ENCODE measurements around the gene MYO3B.

DNA sequence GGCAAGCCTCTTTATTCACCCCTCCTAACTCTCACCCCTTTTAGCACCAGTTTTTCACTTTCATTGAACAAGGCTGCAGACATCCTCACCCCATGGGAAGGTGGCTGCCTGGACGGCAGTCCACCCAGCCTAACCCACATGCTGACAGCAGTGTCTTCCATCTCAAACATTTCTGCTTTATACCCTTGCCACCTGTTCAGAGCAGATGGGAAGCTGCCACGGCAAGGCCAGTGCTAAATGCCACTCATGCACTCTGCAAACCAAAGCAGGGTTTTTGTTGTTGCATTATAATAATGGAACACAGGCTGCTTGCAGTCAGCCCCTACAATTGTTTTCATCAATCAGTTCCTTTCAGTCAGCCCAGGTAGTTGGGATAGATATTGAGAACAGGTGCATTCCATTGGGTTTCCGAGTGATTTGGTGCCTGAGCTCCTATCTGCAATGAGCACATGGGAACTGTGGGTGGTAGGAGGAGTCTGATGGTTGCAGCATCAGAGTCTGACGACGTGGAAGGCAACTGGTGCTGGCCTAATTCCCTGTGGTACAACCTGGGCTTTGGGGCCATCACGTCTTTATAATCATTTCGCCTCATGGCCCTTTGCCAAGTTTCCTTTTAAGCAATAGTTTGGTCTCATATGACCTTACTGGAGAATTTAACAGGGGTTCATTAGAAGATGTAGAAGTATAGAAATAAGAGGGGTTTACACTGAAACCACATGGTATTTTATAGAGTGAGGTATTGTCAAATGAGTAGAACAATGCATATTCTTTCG lies 284.7 kb downstream of the MYO3B start:
- TF ChIP-seq, protein P1, sequence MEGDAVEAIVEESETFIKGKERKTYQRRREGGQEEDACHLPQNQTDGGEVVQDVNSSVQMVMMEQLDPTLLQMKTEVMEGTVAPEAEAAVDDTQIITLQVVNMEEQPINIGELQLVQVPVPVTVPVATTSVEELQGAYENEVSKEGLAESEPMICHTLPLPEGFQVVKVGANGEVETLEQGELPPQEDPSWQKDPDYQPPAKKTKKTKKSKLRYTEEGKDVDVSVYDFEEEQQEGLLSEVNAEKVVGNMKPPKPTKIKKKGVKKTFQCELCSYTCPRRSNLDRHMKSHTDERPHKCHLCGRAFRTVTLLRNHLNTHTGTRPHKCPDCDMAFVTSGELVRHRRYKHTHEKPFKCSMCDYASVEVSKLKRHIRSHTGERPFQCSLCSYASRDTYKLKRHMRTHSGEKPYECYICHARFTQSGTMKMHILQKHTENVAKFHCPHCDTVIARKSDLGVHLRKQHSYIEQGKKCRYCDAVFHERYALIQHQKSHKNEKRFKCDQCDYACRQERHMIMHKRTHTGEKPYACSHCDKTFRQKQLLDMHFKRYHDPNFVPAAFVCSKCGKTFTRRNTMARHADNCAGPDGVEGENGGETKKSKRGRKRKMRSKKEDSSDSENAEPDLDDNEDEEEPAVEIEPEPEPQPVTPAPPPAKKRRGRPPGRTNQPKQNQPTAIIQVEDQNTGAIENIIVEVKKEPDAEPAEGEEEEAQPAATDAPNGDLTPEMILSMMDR (IDR thresholded peaks at IDR 0.05; ENCODE audit: low read depth, low read length) = no peak
- no peak for TF ChIP-seq EZH2phosphoT487 (IDR thresholded peaks at IDR 0.05; ENCODE audit: low read depth)
